Endothelial cell of umbilical vein (primary cell): ENCODE results near the gene CPNE8.

Experiments used
- CTCF ChIP-seq, 2 donors: IDR thresholded peaks; 1 replicate in 1 of 2; 2 replicates in 1 of 2; pipeline ENCODE4 v1.5.1; 2011; ENCODE audit warnings: low read length in 2 of 2, mild to moderate bottlenecking in 2 of 2, moderate library complexity in 2 of 2, control low read depth in 1 of 2, inconsistent platforms in 1 of 2, low read depth in 1 of 2; ENCODE audit not compliant: insufficient read depth in 1 of 2; ENCODE audit errors: extremely low read depth in 1 of 2
- EZH2 ChIP-seq: IDR thresholded peaks from 2 replicates; pipeline ENCODE4 v1.6.1; 2012; ENCODE audit warnings: borderline replicate concordance, low read depth, mild to moderate bottlenecking, moderate library complexity, low read length, inconsistent platforms; ENCODE audit not compliant: severe bottlenecking
- FOS ChIP-seq: IDR thresholded peaks from 2 replicates; pipeline ENCODE4 v1.6.1; 2011; ENCODE audit warnings: mild to moderate bottlenecking, low read length, moderate library complexity, borderline replicate concordance; ENCODE audit not compliant: insufficient read depth
- POLR2A ChIP-seq: IDR thresholded peaks from 2 replicates; pipeline ENCODE4 v1.6.1; 2012; ENCODE audit warnings: low read depth, mild to moderate bottlenecking, control low read depth, low read length

- TF ChIP-seq FOS (no peak), CTCF (IDR thresholded peaks at IDR 0.05; ENCODE audit: extremely low read depth in 1 of 2, insufficient read depth in 1 of 2, low read depth in 1 of 2, low read length in 2 of 2) (no peak), EZH2 (no peak), POLR2A (no peak)
Observed at GRCh38 chr12:38610808-38611350, 294.5 kb downstream of the CPNE8 start.
